Measurements from ENCODE around the gene SELENBP1. TPM values are rescaled to one million over a fixed set of nuclear protein-coding genes. Genes with fewer than 3 reads are reported as not detected.
A peak's percentile ranks its signal among the peaks of the same experiment; 100 is the strongest.

The SELENBP1 gene
- total RNA-seq, 2 donors from 2014 or later, result not detected

DNA sequence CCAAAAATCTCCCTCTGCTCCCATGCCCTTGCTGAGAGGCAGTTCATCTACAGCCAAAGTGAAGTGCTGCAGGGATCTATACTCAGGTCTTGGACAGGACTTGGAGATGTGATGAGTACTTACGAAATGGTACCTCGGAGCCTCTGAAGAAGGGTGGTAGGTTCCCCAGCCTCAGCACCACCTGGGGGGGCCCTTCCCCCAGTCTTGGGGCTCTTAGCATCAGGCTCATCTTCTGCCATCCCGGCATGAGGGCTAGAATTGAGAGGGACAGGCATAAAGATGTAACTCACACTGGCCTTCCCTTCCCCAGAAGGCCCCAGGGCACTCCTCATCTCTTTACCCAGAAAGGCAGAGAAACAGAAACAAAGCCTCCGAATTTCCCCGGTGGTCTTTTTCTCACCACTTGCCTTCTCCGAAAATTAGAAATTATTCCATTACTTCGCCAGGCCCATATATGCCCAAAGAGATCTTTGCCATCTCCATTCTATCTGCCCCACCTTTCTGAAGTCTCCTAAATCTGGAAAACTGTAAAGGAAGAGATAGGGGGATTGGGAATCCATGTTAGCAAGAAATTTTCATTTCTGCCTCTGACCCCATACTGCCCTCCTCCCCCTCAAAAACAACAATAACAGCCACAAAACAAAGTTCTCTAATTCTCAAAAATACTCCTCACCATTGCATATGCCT, 26.3 kb downstream of the SELENBP1 start:
- peaks cover 6 to 14% of the 10 kb centered on the region in 2 donors for H3K36me3 Mint-ChIP-seq (ENCODE audit: insufficient read depth in 2 of 2)
- peak overlapping the region; percentile 96 to 98 for H3K4me3 Mint-ChIP-seq
- H3K27me3 Mint-ChIP-seq (ENCODE audit: low read depth), result no peaks in the 10 kb centered on the region
- DNase-seq (peak in 1 of 2 donors; percentile 19), ATAC-seq (replicated peaks in 1 of 2) (no peak)
- peaks cover 36% of the 10 kb centered on the region for H3K4me1 Mint-ChIP-seq (ENCODE audit: low read depth)
- peak overlapping the region; percentile 98 for H3K27ac Mint-ChIP-seq
- H3K9me3 Mint-ChIP-seq, result no peaks in the 10 kb centered on the region

DNA sequence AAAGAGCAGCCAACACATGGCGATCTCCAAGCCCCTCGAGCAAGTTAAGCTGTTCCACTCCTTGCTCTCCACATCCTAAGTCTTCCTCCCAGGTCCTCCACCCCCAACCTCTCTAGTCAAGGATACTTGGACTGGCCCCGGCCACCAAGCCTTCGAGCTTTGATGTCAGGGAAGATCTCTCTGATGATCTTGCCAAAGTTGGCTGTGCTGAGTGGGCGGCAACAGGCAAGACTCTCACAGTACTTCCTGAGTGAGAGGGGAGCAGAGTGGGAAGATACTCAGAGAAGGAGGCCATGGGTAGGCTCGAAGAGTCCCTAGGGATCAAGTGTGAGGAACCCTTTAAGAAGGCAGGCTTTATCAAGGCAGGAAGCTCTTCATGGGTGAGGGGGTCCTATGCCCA, 28.2 kb downstream of the SELENBP1 start:
- no peaks in the 10 kb centered on the region for H3K27me3 Mint-ChIP-seq (ENCODE audit: low read depth)
- H3K27ac Mint-ChIP-seq, result peak overlapping the region; percentile 59
- H3K4me1 Mint-ChIP-seq (ENCODE audit: low read depth), result peaks cover 46% of the 10 kb centered on the region
- no peaks in the 10 kb centered on the region for H3K9me3 Mint-ChIP-seq
- ATAC-seq (replicated peaks in 1 of 2) (no peak), DNase-seq (no peak)
- H3K4me3 Mint-ChIP-seq, result no peak overlapping the region
- peaks cover 6 to 14% of the 10 kb centered on the region in 2 donors for H3K36me3 Mint-ChIP-seq (ENCODE audit: insufficient read depth in 2 of 2)

DNA sequence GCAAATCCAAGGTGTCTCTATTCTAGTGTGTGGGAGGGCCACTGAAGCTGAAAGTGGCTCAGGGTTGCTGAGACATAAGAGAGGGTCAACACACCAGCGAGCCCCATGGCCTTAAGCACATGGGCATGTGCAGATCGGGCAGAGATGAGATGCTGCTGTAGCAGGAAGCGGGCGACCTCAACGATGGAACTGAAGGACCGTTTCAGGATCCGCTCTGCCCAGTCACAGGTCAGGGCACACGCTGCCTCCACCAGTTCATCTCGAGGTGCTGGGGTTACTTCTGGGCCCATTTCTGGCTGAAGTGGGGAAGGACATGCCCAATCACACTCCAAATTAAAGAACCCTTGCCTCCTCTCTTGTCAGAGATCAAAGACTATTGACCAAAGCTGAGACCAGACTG, 28.9 kb downstream of the SELENBP1 start:
- no peak for DNase-seq
- Mint-ChIP-seq H3K9me3 (no peaks in the 10 kb centered on the region), H3K4me1 (ENCODE audit: low read depth) (peaks cover 46% of the 10 kb centered on the region), H3K27me3 (ENCODE audit: low read depth) (no peaks in the 10 kb centered on the region), H3K4me3 (no peak overlapping the region), H3K36me3 (ENCODE audit: insufficient read depth in 2 of 2) (peaks cover 6 to 14% of the 10 kb centered on the region in 2 donors), H3K27ac (no peak overlapping the region)
- no peak for ATAC-seq (replicated peaks in 1 of 2)

DNA sequence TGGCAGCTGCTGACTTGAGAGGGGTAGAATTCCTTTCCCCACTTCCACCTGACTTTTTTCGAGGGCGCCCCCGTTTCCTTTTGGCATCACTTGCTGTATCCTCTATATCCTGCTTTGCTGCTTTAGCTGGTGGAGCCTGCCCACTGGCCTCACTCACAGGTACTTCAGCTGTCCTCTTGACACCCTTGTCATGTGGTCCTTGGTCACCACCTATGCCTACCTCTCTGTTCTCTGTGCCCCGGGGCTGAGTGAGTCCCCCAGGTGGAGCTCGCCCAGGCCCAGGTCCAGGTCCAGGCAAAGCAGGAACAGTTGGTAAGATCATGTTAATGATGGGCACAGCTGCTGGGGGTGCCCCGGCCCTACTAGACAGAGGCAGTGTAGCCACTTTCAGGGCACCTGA, 29.9 kb downstream of the SELENBP1 start:
- Mint-ChIP-seq H3K27me3 (ENCODE audit: low read depth) (no peaks in the 10 kb centered on the region), H3K4me1 (ENCODE audit: low read depth) (peaks cover 37% of the 10 kb centered on the region), H3K4me3 (no peak overlapping the region), H3K27ac (no peak overlapping the region), H3K36me3 (ENCODE audit: insufficient read depth in 2 of 2) (peaks cover 6 to 14% of the 10 kb centered on the region in 2 donors), H3K9me3 (no peaks in the 10 kb centered on the region)
- ATAC-seq (replicated peaks in 1 of 2) (no peak), DNase-seq (no peak)

DNA sequence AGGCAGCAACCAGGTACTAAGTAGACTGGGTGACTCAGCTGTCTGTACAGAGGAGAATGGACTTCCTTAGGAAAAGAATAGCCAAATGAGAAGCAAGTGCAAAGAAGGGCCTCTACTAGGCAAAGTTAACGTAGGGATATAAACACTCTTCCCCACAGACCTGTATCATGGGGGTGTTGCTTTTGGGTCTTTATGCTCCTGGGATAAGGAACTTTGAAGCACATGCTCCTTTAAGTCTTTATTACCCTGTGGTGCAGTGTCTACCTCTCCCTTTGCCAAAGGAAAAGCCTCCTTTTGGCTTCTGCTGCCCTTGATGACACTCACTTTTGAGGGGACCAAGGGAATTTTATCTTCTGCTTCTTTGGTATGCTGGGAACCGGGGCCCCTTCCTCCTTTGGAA, 30.5 kb downstream of the SELENBP1 start:
- DNase-seq (no peak), ATAC-seq (replicated peaks in 1 of 2) (no peak)
- no peaks in the 10 kb centered on the region for H3K27me3 Mint-ChIP-seq (ENCODE audit: low read depth)
- H3K9me3 Mint-ChIP-seq, result no peaks in the 10 kb centered on the region
- no peak overlapping the region for H3K4me3 Mint-ChIP-seq
- peaks cover 32% of the 10 kb centered on the region for H3K4me1 Mint-ChIP-seq (ENCODE audit: low read depth)
- peaks cover 5 to 14% of the 10 kb centered on the region in 2 donors for H3K36me3 Mint-ChIP-seq (ENCODE audit: insufficient read depth in 2 of 2)
- H3K27ac Mint-ChIP-seq, result no peak overlapping the region

DNA sequence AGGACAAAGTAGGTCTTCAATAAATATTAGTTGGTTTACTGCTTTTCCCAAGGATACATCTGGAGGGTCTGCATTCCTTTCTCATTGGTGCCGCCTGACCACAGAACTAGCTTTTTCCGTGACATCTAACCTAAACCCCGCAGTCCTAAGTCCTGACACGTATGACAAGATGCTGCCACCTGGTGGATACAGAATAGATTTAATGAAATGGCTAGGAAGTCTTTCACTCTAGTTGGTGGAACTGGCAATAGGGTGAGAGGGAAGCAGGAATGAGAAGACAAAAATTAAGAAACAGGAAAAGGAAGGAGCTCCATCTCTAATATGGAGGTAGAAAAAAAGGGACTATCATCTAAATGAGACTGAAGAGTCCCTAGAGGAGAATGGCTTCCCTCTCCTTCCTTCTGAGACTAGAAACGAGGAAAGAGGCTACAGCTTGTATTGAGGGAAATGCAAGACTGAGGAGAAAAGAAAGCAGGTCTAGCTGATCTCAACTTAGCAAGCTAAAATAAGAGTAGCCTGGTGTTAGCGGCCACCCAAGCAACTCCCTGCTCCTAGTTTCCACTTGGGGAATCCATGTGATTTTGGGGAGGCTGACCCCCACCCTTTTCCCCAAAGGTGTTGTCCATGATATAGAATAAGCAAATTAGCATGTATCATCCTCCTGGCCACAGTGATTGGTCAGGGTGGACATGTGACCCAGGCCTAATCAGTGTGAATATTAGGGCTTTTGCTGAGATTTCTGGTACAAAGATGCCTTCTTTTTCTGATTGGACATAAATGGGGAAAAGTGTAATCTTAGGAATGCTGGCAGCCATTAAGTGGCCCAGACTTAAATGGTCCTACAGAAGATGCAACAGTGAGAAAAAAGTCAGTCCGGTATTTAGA, 31.4 kb downstream of the SELENBP1 start:
- H3K27ac Mint-ChIP-seq, result peak overlapping the region; percentile 2
- H3K36me3 Mint-ChIP-seq (ENCODE audit: insufficient read depth in 2 of 2), result peaks cover 3 to 8% of the 10 kb centered on the region in 2 donors
- DNase-seq (peak; percentile 55 to 60), ATAC-seq (replicated peaks in 1 of 2) (peak; percentile 86 to 89)
- H3K4me3 Mint-ChIP-seq, result no peak overlapping the region
- peaks cover 23% of the 10 kb centered on the region for H3K4me1 Mint-ChIP-seq (ENCODE audit: low read depth)
- H3K9me3 Mint-ChIP-seq, result no peaks in the 10 kb centered on the region
- no peaks in the 10 kb centered on the region for H3K27me3 Mint-ChIP-seq (ENCODE audit: low read depth)

DNA sequence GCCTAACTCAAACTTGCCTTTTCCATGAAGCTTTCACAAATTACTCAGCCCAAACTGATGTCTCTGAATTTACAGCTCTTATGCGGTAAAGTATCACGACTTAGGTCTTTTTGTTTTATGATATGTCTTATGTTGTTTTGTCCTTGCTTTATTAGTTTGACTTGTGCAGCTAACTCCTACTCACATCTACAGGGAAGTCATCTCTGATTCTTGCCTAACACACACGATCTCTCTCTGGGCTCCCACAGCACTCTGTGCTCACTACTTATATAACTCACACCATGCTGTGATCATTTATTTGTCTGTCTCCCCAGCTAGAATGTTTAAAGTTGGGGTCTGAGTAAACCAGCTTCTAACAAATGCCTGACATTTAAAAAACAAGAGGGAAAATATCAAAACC, 35.9 kb downstream of the SELENBP1 start:
- no peaks in the 10 kb centered on the region for H3K36me3 Mint-ChIP-seq (ENCODE audit: insufficient read depth in 2 of 2)
- DNase-seq, result no peak
- H3K27me3 Mint-ChIP-seq (ENCODE audit: low read depth), result no peaks in the 10 kb centered on the region
- H3K9me3 Mint-ChIP-seq, result no peaks in the 10 kb centered on the region
- ATAC-seq (replicated peaks in 1 of 2), result no peak
- H3K4me1 Mint-ChIP-seq (ENCODE audit: low read depth), result peaks cover 10% of the 10 kb centered on the region
- no peak overlapping the region for H3K4me3 Mint-ChIP-seq
- no peak overlapping the region for H3K27ac Mint-ChIP-seq

DNA sequence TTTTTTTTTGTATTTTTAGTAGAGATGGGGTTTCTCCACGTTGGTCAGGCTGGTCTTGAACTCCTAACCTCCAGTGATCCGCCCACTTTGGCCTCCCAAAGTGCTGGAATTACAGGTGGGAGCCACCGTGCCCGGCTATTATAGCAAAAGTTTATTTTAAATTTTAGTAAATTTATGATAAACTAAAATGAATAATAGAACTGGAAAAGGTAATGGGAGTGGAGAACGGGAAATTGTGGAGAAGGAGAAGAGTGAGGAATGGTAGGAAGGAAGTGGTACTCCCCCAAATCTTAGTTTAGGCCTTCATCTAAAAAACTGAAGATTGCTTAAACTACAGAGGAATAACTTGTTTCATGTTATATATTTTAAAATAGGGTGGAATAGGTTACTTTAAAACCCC, 37.7 kb downstream of the SELENBP1 start:
- H3K4me3 Mint-ChIP-seq, result no peak overlapping the region
- peaks cover 2% of the 10 kb centered on the region for H3K4me1 Mint-ChIP-seq (ENCODE audit: low read depth)
- DNase-seq (no peak), ATAC-seq (replicated peaks in 1 of 2) (no peak)
- no peaks in the 10 kb centered on the region for H3K9me3 Mint-ChIP-seq
- H3K27ac Mint-ChIP-seq, result no peak overlapping the region
- H3K27me3 Mint-ChIP-seq (ENCODE audit: low read depth), result no peaks in the 10 kb centered on the region
- no peaks in the 10 kb centered on the region for H3K36me3 Mint-ChIP-seq (ENCODE audit: insufficient read depth in 2 of 2)

DNA sequence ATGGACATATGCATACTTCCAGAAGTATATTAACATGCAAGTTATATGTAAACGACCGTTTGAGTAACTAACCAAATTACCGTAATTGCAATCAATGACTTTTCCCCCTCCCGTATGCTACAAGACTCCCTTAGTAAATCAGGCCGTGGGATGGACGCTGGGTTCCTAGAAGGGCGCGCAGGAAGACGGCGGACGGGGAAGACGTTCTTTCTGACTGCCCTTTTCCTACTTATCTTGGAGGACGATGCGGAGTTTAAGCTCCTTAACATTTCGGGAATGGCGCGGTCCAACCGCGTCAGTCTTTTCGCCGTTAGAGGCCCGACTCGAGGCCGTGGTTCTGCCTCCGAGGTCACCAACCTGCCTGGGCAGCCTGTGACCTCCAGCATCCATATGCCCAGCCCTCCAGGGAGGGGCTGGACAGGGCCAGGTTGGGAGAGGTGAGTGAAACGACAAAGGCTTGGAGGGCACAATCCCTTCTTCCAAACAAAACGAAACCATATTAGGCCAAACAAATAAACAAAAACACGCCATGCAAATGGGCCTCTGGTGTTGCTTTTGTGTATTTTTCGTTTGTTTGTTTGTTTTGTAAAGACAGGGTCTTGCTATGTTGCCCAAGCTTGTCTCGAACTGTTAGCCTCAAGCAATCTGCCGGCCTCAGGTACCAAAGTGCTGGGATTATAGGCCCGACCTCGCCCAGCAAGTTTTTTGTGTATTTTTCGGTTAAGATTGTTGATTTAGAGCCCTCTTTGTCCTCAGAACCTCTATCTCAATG, 44.4 kb downstream of the SELENBP1 start:
- Mint-ChIP-seq H3K9me3 (no peaks in the 10 kb centered on the region), H3K36me3 (ENCODE audit: insufficient read depth in 2 of 2) (peaks cover 10% of the 10 kb centered on the region in 2 donors), H3K4me3 (peak overlapping the region; percentile 94 to 95), H3K4me1 (ENCODE audit: low read depth) (peaks cover 40% of the 10 kb centered on the region), H3K27me3 (ENCODE audit: low read depth) (no peaks in the 10 kb centered on the region), H3K27ac (peak overlapping the region; percentile 94)
- peak in 1 of 2 donors; percentile 23 for DNase-seq
- peak; percentile 31 for ATAC-seq (replicated peaks in 1 of 2)

DNA sequence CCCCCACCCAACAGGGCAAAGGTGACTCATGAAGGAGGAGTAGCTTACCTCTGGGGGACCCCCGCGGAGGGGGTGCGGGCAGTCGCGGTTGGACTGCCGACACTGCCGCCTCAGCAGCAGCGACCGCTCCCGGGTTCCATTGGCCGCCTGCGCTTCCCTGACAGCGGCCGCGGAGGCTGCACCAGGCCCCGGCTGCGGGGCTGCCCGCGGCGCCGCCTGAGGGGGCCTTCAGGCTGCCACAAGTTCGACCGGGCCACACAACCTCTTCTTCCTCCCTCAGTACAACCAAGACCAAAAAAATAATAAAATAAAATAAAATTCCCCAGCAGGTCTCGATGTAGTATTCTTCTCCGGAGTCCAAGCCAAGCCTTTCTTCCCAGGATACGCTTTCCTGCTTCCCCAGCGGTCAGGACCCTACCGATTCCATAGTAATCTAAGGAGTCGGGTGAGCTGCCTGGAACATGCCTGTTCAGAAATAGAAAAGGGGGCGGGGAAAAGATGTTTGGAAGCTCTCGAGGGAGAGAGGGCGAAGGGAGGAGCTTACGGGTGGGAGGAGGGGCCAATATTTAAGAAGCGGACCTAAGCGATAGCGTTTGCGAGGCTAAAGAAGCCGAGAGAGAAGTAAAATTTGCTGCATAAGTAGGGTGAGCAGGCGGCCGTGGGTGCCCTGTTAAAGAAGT, 45.1 kb downstream of the SELENBP1 start, which contains the start of gene PI4KB:
TSS of gene PI4KB (minus strand) at position 194 of the 680 bp plus-strand sequence. CDS start 10,935 bp downstream, outside the sequence.
- Mint-ChIP-seq H3K27ac (peak within 1 kb of the TSS; percentile 94), H3K27me3 (ENCODE audit: low read depth) (no peaks in the 10 kb centered on the region), H3K4me3 (peak within 1 kb of the TSS; percentile 94 to 95), H3K4me1 (ENCODE audit: low read depth) (peaks cover 46% of the 10 kb centered on the region), H3K36me3 (ENCODE audit: insufficient read depth in 2 of 2) (peaks cover 10 to 13% of the 10 kb centered on the region in 2 donors), H3K9me3 (no peaks in the 10 kb centered on the region)
- ATAC-seq (replicated peaks in 1 of 2) (peak; percentile 95), DNase-seq (peak; percentile 89 to 94)

DNA sequence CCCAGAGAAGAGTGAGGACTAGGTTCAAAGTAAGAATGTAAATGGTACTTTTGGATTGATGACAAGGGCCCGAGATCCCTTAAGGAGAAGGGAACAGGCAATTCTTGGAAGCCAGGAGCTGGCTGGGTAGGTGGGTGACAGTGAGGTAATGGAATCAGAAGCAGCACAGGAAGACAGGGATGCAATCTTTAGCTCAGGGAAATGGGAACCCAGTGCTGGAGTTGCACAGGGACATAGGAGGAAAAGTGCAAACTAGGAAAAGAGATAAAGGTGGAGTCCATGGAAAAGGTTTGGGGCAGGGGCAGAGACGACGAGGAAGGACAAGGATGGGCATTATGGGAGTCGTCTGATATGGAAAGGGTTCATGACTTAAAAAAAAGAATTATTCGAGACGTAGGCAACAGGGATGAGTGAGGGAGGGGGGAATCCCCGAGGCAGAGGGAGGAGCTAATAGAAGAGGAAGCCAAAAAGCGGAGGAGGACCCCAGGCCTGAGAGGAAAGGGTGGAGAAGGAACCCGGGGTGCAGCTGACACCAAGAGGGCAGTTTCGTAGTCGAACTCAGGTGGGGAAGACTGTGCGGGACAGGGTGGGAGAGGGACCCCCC, 45.8 kb downstream of the SELENBP1 start:
- ATAC-seq (replicated peaks in 1 of 2) (peak; percentile 37 to 54), DNase-seq (peak; percentile 55 to 57)
- peak overlapping the region; percentile 94 for H3K27ac Mint-ChIP-seq
- H3K27me3 Mint-ChIP-seq (ENCODE audit: low read depth), result no peaks in the 10 kb centered on the region
- H3K9me3 Mint-ChIP-seq, result no peaks in the 10 kb centered on the region
- peaks cover 52% of the 10 kb centered on the region for H3K4me1 Mint-ChIP-seq (ENCODE audit: low read depth)
- H3K4me3 Mint-ChIP-seq, result peak overlapping the region; percentile 94 to 95
- peaks cover 10 to 13% of the 10 kb centered on the region in 2 donors for H3K36me3 Mint-ChIP-seq (ENCODE audit: insufficient read depth in 2 of 2)
